NB4 (cell line): ENCODE results near the gene FAM72D.
"Not testable (repeated sequence)": the region's sequence is repeated elsewhere in the genome, so short reads cannot be mapped to it uniquely, and the experiment has no call there.

Source experiments
- CTCF ChIP-seq: IDR thresholded peaks from one replicate; pipeline ENCODE4 v1.5.1; 2012; ENCODE audit warnings: low read depth, low read length
- MAX ChIP-seq: IDR thresholded peaks from 2 replicates; pipeline ENCODE4 v1.6.1; 2011; ENCODE audit warnings: low read depth, low read length
- MYC ChIP-seq: IDR thresholded peaks from 2 replicates; pipeline ENCODE4 v1.6.1; 2011; ENCODE audit warnings: low read depth, low read length
- POLR2A ChIP-seq: IDR thresholded peaks from 2 replicates; pipeline ENCODE4 v1.6.1; 2011; ENCODE audit warnings: mild to moderate bottlenecking; ENCODE audit not compliant: insufficient read length; ENCODE audit errors: extremely low read depth

DNA sequence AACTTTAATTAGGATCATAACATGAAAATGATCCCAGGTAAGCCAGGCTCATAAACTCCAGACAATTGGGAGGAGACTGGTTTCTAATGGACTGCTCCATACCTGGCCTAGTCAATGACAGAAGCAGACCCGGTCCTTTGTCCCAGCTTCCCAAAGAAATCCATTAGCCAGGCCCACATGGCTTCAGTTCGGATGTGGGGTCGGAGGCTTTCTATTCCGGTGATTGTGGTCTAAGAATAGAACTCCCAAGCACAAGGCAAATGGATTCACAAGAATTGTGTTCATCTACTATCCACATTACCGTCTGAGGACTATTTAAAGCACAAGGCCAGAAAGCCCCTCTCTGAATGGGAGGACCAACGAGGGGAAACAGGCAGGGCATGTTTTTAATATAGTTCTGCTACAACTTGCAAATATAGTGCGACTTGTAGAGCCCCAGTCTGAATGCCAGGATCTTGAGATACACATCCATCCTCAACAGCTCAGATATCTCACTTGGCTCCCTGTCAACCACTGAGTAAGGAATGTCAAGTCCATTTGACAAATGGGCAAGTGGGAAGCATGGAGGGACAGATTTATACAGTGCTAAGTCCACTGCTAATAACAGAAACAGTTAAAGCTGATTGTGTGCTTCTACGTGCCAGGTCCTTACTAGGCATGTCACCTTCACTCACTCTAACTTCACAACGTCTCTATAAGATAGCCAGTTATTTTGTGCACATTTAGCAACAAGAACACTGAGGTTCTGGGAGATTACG, 43.6 kb upstream of the FAM72D start:
- not testable (repeated sequence) for TF ChIP-seq CTCF, POLR2A, MYC, MAX
